Neural progenitor cell (in vitro differentiated cells): ENCODE results near the gene SHC2.
A peak's percentile ranks its signal among the peaks of the same experiment; 100 is the strongest.

ENCODE experiments used
- EZH2 ChIP-seq: fragments of 200-600 bp; sonication (generic); IDR thresholded peaks from 2 replicates; pipeline ENCODE4 v1.6.1; 2017; ENCODE audit warnings: antibody characterized with exemption, mild to moderate bottlenecking, moderate library complexity
- TF ChIP-seq, protein P1 (sequence below): fragments of 200-600 bp; sonication (generic); IDR thresholded peaks from 2 replicates; pipeline ENCODE4 v1.5.1; 2017; ENCODE audit warnings: antibody characterized with exemption, mild to moderate bottlenecking

DNA sequence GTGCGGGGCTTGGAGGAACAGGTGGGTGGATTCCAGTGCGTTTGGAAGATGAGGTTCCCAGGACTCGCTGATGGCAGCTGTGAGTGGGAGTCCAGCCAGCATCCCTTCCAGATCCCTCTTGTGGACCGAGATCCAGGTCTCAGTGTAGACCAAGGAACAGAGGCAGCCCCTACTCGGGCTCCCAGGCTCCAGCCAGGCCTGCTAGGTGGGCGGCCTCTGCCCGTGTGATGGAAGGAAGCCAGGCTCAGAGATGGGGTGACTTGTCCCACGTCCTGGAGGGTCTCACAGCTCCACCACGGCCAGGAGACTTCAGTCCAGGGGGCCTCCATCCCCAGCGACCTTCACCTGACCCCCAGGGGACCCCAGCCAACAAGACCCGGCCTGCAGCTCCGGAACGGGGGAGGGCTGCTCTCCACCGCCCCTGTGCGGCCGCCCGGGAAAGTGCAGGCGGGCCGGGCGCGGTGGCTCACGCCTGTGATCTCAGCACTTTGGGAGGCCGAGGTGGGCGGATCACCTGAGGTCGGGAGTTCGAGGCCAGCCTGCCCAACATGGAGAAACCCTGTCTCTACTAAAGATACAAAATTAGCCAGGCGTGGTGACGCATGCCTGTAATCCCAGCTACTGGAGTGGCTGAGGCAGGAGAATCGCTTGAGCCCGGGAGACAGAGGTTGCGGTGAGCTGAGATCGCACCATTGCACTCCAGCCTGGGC is 34.7 kb upstream of the SHC2 start:
- TF ChIP-seq, protein P1, sequence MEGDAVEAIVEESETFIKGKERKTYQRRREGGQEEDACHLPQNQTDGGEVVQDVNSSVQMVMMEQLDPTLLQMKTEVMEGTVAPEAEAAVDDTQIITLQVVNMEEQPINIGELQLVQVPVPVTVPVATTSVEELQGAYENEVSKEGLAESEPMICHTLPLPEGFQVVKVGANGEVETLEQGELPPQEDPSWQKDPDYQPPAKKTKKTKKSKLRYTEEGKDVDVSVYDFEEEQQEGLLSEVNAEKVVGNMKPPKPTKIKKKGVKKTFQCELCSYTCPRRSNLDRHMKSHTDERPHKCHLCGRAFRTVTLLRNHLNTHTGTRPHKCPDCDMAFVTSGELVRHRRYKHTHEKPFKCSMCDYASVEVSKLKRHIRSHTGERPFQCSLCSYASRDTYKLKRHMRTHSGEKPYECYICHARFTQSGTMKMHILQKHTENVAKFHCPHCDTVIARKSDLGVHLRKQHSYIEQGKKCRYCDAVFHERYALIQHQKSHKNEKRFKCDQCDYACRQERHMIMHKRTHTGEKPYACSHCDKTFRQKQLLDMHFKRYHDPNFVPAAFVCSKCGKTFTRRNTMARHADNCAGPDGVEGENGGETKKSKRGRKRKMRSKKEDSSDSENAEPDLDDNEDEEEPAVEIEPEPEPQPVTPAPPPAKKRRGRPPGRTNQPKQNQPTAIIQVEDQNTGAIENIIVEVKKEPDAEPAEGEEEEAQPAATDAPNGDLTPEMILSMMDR: peak; percentile 83
- no peak for TF ChIP-seq EZH2
